Astrocyte of the hippocampus (primary cell): ENCODE measurements around the gene RNGTT.
"Not testable (repeated sequence)": the region's sequence is repeated elsewhere in the genome, so short reads cannot be mapped to it uniquely, and the experiment has no call there.

Source experiments
- DNase-seq: peaks from one replicate; pipeline ENCODE4 v3.0.0; 2011; ENCODE audit warnings: low read depth, low spot score

Gene RNGTT

DNA sequence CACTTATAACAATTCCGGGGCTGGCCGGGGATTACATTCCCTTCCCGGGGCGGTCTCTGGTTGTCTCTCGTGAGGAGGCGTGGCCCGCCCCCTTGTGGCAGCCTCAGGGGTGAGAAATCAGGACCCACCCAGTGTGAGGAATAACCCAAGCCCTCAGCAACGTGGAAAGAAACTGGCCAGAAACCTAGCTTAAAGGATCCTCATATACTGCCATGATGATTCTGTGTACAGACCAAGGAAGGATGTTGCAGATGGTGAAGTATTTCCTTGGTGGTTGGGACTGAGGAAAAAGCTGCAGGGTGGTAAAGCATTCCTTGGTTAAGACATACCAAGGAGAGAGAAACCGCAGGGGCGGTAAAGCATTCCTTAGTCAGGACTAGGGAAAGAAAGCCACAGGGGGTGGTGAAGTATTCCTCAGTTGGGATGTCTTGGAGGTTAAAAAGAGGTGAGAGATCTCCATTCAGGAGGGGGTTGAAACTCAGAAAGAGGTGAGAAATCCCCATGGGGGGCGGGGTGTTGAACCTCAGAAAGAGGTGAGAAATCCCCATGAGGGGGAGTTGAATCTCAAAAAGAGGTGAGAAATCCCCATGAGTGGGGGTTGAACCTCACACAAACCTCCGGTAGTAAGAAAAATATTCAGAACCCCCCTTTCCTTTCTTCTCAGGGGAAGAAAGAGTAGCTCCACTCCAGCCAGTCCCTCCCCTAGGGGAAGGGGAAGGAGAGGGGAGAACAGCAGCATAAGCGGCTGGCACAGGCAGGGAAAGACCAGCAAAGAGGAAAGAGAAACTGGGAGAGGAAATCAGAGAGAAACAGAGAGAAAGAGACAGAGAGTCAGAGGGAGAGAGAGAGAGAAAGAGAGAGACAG, 238.1 kb downstream of the RNGTT start:
- DNase-seq: peak; percentile 88

- peak; percentile 43 for DNase-seq
Measured at GRCh38 chr6:88722686-88723085, 240.7 kb downstream of the RNGTT start.

DNA sequence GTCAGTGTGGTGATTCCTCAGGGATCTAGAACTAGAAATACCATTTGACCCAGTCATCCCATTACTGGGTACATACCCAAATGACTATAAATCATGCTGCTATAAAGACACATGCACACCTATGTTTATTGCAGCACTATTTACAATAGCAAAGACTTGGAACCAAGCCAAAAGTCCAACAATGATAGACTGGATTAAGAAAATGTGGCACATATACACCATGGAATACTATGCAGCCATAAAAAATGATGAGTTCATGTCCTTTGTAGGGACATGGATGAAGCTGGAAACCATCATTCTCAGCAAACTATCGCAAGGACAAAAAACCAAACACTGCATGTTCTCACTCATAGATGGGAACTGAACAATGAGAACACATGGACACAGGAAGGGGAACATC, 247.0 kb downstream of the RNGTT start:
- DNase-seq: not testable (repeated sequence)

DNA sequence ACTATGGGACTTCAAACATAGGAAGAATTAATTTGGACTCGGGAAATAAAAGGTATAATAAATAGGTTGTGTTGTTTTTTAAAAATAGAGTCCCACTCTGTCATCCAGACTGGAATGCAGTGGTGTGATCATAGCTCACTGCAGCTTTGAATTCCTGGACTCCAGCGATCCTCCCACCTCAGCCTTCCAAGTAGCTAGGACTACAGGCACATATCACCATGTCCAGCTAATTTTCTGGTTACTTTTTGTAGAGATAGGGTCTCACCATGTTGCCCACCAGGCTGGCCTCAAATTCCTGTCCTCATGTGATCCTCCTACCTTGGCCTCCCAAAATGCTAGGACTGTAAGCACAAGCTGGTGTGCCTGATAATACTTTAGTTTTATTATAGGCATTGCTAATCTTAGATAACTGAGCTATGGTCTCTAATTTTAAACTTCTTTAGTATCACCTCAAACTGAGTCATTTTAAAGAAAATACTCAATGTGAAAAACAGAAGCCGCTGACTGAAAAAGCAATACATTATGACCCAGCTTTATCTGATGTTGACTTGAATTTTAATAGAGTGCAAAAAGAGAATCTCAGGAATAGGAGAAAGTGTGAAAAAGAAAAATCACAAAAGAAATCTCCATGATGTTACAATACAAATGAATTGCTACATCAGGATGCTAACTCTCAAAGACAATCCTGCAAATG, 251.0 kb downstream of the RNGTT start:
- DNase-seq: no peak

DNA sequence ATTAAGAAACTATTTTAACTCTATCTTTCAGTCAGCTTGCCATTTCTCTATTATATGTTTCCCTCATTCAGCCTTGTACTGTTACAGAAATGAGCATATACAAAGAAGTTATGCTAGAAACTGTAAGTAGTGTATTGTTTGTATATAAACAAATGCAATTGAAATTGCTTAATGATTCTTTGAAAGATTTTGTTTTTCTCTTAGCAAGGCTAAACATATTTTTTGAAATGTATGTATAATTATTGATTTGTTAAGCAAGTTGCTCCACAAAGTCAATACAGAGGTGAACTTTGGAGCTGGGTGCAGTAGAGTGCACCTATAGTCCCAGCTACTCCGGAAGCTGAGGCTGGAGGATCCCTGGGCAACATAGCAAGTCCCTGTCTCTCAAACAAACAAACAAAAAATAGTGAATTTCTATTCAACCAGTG, 253.6 kb downstream of the RNGTT start:
- DNase-seq: no peak

DNA sequence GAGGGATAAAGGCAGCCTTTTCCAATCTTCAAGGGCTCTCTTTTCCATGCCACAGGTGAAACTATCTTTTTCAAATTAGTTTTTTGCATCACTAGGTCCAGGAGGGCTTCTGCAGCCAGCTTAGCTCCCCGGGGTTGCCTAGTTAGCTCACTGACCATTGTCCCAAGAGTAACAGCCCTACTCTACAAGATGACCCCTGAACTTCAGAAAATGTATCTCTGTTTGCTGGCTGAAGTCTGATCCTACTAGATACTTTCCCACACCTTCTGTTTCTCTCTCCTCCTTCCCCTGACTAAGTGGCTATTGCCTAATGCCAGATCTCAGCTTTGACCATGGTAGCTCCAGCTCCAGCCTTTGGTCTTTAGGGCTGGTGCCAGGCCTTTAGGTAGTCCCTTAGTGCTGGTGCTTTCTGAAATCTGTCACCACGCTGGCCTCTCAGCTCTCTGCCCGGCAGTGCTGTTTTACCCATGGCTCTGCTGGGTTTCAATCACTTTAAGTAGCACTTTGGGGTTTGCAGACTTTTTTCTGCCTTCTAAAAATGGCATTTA, 255.1 kb downstream of the RNGTT start:
- no peak for DNase-seq

DNA sequence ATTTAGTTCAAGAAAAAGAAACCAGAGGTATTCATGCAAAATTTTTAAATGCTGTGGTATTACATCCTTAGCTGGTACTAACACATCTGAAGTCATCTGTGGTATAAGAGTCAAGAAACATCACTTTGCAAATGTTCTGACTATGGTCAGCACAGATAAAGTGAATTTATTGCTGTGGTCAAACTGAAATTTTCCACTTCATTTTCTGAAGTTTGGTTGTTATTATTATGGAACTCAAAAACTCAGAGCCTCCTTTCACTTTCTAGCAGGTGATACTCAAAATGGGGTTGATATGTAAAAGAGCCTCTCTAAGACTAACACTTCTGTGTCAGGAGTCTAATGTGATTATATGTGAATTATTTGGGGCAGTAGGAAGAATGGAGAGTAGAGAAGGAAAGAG, 257.8 kb downstream of the RNGTT start:
- DNase-seq: no peak

GRCh38 chr6:88704980-88705379, 258.4 kb downstream of the RNGTT start:
- no peak for DNase-seq

DNA sequence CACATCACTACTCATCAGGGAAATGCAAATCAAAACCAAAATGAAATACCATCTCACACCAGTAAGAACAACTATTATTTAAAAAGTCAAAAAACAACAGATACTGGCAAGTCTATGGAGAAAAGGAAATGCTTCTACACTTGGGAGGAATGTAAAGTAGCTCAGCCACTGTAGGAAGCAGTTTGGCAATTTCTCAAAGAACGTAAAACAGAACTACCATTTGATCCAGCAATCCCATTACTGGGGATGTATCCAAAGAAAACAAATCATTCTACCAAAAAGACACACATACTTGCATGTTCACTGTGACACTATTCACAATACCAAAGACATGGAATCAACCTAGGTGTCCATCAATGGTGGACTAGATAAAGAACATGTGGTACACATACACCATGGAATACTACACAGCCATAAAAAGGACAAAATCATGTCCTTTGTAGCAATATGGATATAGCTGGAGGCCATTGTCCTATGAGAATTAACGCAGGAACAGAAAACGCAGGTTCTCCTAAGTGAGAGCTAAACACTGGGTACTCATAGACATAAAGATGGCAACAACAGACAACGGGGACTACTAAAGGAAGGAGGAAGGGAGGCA, 260.4 kb downstream of the RNGTT start:
- DNase-seq: no peak

- DNase-seq: no peak
Measured at GRCh38 chr6:88698661-88699060, 264.8 kb downstream of the RNGTT start.

DNA sequence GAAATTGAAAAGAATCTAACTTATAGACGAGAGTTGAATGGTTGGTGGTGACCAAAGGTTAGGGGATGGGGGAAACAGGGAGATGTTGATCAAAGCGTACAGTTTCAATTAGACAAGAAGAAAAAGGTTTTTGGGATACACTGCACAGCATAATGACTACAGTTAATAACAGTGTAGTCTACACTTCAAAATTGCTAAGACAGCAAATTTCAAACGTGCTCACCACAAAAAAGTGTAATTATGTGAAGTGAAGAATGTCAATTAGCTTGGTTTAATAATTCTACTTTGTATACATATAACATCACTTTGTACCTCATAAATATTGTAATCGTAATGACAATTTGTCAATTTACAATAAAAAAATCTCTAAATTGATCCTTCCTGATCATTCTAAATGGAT, 267.5 kb downstream of the RNGTT start:
- DNase-seq: no peak

DNA sequence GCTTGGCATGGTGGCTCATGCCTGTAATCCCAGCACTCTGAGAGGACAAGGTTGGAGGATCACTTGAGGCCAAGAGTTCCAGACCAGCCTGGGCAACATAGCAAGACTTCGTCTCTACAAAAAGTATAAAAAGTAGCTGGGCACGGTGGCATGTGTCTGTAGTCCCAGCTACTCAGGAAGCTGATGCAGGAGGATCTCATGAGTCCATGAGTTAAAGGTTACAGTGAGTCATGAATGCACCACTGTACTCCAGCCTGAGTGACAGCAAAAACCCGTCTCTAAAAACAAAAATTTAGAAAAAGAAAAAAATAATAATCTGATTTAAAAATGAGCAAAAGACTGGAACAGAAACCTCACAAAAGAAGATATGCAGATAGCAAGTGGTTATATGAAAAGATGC, 279.7 kb downstream of the RNGTT start:
- no peak for DNase-seq

GRCh38 chr6:88680654-88681053, 282.8 kb downstream of the RNGTT start:
- no peak for DNase-seq

DNA sequence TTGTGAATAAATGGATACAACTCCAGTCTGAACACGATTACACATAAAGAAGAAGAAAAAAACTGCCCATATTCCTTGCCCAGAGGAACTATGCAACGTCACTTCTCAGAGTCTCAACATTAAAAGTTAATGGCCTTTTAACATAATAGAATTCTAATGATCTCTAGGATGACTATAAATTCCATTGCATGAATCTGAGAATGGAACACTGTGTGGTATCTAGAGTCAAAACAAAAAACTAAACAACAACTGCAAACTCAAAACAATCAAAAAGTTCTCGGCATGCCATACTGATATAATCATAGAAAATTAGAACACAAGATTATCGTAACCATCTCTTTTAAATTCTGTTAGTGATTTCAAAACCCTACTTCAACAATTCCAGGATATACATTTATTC, 283.6 kb downstream of the RNGTT start:
- DNase-seq: no peak

GRCh38 chr6:88677356-88677755, 286.1 kb downstream of the RNGTT start:
- no peak for DNase-seq

GRCh38 chr6:88671624-88672023, 291.8 kb downstream of the RNGTT start:
- DNase-seq: no peak

- no peak for DNase-seq
Measured at GRCh38 chr6:88670369-88670768, 293.0 kb downstream of the RNGTT start.

DNA sequence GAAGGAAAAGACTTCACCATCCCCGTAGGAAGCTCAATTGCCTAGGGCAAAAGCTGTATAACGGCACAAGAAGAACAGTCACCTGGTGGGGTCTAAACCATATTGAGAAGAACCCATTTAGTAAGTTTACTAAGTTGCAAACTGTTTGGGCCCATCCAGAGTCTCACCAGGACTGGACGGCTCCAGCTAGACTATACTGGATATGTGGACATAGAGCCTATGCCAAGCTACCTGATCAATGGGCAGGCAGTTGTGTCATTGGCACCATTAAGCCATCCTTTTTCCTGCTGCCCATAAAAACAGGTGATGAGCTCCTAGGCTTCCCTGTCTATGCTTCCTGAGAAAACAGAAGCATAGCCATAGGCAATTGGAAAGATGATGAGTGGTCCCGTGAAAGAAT, 293.9 kb downstream of the RNGTT start:
- no peak for DNase-seq

DNA sequence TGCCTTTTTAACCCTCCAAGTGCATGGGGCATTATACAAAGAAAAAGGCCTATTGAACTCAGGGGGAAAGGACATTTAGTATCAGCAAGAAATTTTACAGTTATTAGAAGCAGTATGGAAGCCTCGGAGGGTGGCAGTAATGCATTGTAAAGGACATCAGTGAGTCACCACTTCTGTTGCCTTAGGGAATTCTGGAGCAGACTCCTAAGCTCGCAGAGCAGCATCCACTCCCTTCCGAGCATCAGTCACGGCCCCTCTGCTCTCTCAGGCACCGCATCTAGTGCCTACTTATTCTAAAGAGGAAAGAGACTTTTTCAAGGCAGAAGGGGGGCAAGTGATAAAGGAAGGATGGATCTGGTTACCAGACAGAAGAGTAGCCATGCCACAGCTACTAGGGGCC, 296.5 kb downstream of the RNGTT start:
- no peak for DNase-seq

- no peak for DNase-seq
Measured at GRCh38 chr6:88665131-88665530, 298.3 kb downstream of the RNGTT start.

- no peak for DNase-seq
Measured at GRCh38 chr6:88663801-88664200, 299.6 kb downstream of the RNGTT start.

DNA sequence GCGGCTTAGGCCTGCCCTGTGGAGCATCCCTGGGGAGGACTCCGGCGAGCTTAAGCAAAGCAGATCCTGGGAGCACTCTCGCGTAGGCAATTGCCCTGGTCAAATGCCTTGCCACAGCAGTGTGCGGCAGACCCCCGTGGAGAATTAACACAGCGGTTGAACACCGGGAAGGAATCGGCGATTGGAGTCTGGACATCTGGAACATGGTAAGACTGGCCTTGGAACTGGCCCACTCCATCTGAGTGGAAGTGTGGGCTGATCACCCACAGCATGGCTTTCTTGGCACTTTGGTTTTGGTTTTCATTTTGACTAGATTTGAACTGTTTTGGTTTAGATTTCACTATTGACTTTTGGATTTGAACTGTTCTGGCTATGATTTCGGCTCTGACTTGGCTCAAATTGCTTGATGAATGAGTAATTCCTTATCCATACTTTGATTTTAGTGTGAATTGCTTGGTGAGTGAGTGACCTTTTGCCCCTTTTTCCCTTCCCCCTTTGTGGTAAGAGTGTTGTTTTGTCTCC, 300.7 kb downstream of the RNGTT start:
- DNase-seq: no peak
